ENCODE results near the gene C20orf202.

Gene C20orf202

DNA sequence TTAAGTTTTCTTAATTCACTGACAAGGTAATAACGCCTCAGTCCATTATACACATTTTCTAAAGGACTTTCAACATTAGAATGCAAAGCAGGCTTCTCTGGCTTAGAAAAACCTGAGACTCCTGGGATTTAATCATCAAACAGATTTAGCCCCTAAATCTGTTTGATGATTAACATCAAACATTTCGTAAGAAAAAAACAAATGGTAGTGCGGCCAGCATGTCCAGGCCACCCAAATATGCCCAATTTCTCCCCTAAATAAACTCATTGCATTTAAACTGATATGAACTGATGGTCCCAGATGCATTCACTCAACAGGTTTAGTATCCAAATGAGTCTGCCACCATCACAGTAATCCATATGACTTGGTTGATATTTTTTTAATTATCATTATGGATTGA is 24.6 kb upstream of the C20orf202 start:
- H3K4me3 ChIP-seq (ENCODE audit: control insufficient read depth, low read depth, low read length): no peak overlapping the region
- DNase-seq (ENCODE audit: low read depth): no peak
- TF ChIP-seq, protein P1, sequence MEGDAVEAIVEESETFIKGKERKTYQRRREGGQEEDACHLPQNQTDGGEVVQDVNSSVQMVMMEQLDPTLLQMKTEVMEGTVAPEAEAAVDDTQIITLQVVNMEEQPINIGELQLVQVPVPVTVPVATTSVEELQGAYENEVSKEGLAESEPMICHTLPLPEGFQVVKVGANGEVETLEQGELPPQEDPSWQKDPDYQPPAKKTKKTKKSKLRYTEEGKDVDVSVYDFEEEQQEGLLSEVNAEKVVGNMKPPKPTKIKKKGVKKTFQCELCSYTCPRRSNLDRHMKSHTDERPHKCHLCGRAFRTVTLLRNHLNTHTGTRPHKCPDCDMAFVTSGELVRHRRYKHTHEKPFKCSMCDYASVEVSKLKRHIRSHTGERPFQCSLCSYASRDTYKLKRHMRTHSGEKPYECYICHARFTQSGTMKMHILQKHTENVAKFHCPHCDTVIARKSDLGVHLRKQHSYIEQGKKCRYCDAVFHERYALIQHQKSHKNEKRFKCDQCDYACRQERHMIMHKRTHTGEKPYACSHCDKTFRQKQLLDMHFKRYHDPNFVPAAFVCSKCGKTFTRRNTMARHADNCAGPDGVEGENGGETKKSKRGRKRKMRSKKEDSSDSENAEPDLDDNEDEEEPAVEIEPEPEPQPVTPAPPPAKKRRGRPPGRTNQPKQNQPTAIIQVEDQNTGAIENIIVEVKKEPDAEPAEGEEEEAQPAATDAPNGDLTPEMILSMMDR (IDR thresholded peaks at IDR 0.05; ENCODE audit: control insufficient read depth, insufficient read depth, low read depth, low read length, missing control alignments): no peak

DNA sequence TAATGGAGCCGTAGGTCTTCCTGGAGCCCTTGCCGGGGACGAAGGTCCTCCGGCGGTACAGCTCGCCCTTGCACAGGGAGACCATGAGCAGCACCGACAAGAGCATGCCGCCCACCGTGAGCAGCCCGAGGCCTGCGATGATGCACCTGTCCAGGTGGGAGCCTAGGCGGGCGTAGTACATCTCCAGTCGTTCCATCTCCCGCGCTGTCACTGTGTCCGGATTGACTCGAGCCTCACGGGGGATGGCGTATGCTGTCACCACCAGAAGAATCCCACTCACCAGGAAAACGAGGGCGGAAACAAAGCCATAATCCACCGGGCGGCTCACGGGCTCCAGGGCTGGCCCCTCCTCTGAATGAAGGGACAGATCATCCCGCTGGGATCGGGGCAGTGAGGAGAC is 22.3 kb upstream of the C20orf202 start:
- H3K4me3 ChIP-seq (ENCODE audit: control insufficient read depth, low read depth, low read length): no peak overlapping the region
- DNase-seq (ENCODE audit: low read depth): no peak
- TF ChIP-seq, protein P1 (IDR thresholded peaks at IDR 0.05; ENCODE audit: control insufficient read depth, insufficient read depth, low read depth, low read length, missing control alignments): no peak

DNA sequence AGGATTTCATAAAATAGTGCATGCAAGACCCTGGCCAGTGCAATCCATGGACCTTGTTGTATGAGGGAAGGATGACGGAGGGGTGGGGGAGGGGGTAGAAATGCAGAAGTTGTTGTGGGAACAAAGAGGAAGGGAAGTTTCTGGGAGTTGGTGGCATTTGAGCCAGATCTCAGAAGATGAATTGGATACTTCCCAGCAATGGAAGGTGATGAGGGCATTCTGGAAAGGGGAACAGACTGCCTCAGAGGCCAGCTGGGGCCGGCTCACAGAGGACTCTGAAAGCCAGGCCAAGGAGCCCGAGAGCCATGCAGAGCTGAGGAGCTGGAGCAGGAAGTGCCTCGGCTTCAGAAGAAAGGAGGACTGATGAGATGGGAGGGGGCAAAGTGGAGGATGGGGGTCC is 21.1 kb upstream of the C20orf202 start:
- TF ChIP-seq, protein P1 (IDR thresholded peaks at IDR 0.05; ENCODE audit: control insufficient read depth, insufficient read depth, low read depth, low read length, missing control alignments): no peak
- H3K4me3 ChIP-seq (ENCODE audit: control insufficient read depth, low read depth, low read length): no peak overlapping the region
- no peak for DNase-seq (ENCODE audit: low read depth)

DNA sequence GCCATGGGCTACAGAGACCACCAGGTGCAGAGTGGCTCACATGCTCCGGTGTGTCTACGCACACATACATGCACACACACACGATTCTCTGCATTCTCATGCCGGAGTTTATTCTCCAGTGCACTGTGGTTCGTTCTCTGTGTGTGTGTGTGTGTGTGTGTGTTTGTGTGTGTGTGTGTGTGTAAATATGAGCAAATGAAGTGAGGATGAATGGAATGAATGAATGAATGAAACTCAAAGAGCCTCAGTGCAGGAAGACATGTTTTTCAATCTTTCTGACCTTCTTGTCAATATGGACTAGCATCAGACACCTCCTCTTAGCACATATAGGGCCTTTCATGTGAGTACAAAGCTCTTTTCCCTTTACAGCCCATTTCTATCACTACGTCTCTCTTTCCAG is 20.1 kb upstream of the C20orf202 start:
- TF ChIP-seq, protein P1 (IDR thresholded peaks at IDR 0.05; ENCODE audit: control insufficient read depth, insufficient read depth, low read depth, low read length, missing control alignments): no peak
- DNase-seq (ENCODE audit: low read depth): no peak
- H3K4me3 ChIP-seq (ENCODE audit: control insufficient read depth, low read depth, low read length): no peak overlapping the region

DNA sequence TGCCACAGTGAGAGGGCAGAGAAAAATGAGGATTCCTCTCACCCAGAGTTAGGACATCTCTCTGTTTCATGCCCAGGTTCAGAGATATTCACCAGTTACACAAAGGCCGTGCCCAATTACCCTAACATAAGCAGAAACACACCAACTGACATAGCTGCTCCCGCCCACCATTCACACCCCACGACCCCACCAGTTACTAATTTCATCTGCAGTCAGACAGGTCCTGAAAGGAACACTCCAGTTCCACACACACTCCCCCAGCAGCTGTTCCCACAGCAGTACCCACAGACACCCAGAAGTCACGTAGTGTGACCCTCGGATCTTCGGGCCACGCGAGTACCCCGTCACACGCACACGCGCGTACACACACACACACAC is 19.0 kb upstream of the C20orf202 start:
- no peak overlapping the region for H3K4me3 ChIP-seq (ENCODE audit: control insufficient read depth, low read depth, low read length)
- TF ChIP-seq, protein P1 (IDR thresholded peaks at IDR 0.05; ENCODE audit: control insufficient read depth, insufficient read depth, low read depth, low read length, missing control alignments): no peak
- no peak for DNase-seq (ENCODE audit: low read depth)

DNA sequence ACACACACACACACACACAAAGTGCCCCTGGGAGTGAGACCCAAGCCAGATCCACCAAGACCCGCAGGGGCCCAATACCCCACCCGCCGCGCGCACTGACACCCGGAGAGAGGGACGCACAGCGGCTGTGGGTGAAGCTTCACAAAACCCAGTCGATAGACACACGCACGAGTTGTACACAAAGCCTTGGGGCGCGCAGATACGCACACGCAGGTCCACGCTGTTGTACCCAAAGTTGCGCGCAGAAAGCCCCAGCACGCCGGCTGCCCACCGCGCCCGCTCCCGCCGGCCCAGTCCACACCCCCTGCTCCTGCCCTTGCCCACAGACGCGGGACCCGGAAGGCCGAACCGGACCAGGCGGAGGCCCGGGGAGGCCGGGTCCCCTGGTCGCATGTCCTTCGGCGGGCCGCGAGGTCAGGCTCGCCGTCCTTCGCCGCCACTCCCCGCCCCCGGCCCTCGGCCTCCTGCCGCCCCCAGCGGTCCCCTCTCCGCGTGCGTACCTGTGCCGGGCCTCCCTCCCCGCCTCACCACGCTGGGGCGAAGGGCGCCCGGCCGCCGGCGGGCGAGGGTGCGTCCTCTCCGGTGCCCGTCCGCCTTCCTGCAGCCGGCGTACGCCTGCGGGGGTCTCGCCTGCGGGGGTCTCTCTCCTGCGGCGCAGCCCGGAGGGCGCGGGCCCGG is 18.5 kb upstream of the C20orf202 start, which contains the start of gene TMEM74B:
Gene TMEM74B (minus strand): TSS at position 344 of the 678 bp plus-strand sequence. CDS start 1,180 bp downstream, outside the sequence.
- DNase-seq (ENCODE audit: low read depth): no peak
- peak within 1 kb of the TSS; percentile 34 for H3K4me3 ChIP-seq (ENCODE audit: control insufficient read depth, low read depth, low read length)
- TF ChIP-seq, protein P1 (IDR thresholded peaks at IDR 0.05; ENCODE audit: control insufficient read depth, insufficient read depth, low read depth, low read length, missing control alignments): no peak

Measured in AG09309 (cell line).